Brain microvascular endothelial cell (primary cell): ENCODE results near the gene FGF12.

Experiments
- DNase-seq: peaks from one replicate; pipeline ENCODE4 v3.0.0-alpha.2; 2020
- H3K27ac ChIP-seq: fragments of 250-450 bp; sonication (Bioruptor Pico); 2 replicates; pipeline ENCODE4 v1.5.1; 2020; ENCODE audit warnings: mild to moderate bottlenecking, moderate library complexity
- H3K27me3 ChIP-seq: fragments of 250-450 bp; sonication (Bioruptor Pico); replicated peaks from 2 replicates; pipeline ENCODE4 v1.5.1; 2020; ENCODE audit warnings: mild to moderate bottlenecking
- H3K36me3 ChIP-seq: fragments of 250-450 bp; sonication (Bioruptor Pico); replicated peaks from 2 replicates; pipeline ENCODE4 v1.5.1; 2020; ENCODE audit warnings: mild to moderate bottlenecking
- H3K4me3 ChIP-seq: 2 replicates; pipeline ENCODE4 v1.5.1; 2011; ENCODE audit warnings: low read depth, mild to moderate bottlenecking, control low read depth, low read length, moderate library complexity
- CTCF ChIP-seq: IDR thresholded peaks from 2 replicates; pipeline ENCODE4 v1.5.1; 2011; ENCODE audit warnings: low read depth, mild to moderate bottlenecking, moderate library complexity, low read length, control low read depth, inconsistent platforms; ENCODE audit errors: missing control alignments
- in situ Hi-C: cut with HindIII; loops from 2 replicates; pipeline ENCODE4 v1.10.0; 2017; ENCODE audit warnings: low sequenced_read_pairs, low pct_ligation_motif_present

FGF12 gene

GRCh38 chr3:192651836-192652512 lies 75.4 kb downstream of the FGF12 start:
- in situ Hi-C loops, result no loop called here

GRCh38 chr3:192645437-192645836 lies 81.9 kb downstream of the FGF12 start:
- TF ChIP-seq CTCF, result no peak
- DNase-seq, result no peak
- H3K4me3 ChIP-seq, result no peak overlapping the region
- in situ Hi-C loops, result no loop called here
- no peak overlapping the region for H3K27ac ChIP-seq
- H3K36me3 ChIP-seq, result no peaks in the 10 kb centered on the region
- H3K27me3 ChIP-seq, result no peaks in the 10 kb centered on the region

More at GRCh38 chr3:192651836-192652512, 75.4 kb downstream of the FGF12 start:
- H3K27ac ChIP-seq, result no peak overlapping the region
- H3K4me3 ChIP-seq, result no peak overlapping the region
- no peaks in the 10 kb centered on the region for H3K27me3 ChIP-seq
- TF ChIP-seq CTCF, result no peak
- no peak for DNase-seq
- no peaks in the 10 kb centered on the region for H3K36me3 ChIP-seq

- H3K27ac ChIP-seq, result no peak overlapping the region
- DNase-seq, result no peak
- no peak overlapping the region for H3K4me3 ChIP-seq
- H3K27me3 ChIP-seq, result no peaks in the 10 kb centered on the region
- in situ Hi-C loops, result no loop called here
- no peaks in the 10 kb centered on the region for H3K36me3 ChIP-seq
- no peak for TF ChIP-seq CTCF
Observed at GRCh38 chr3:192642651-192643050, 84.7 kb downstream of the FGF12 start.

GRCh38 chr3:192641919-192642318 lies 85.4 kb downstream of the FGF12 start:
- Histone ChIP-seq H3K36me3 (no peaks in the 10 kb centered on the region), H3K4me3 (no peak overlapping the region), H3K27ac (no peak overlapping the region), H3K27me3 (no peaks in the 10 kb centered on the region)
- in situ Hi-C loops, result no loop called here
- no peak for DNase-seq
- TF ChIP-seq CTCF, result no peak

GRCh38 chr3:192639987-192640386 lies 87.4 kb downstream of the FGF12 start:
- Histone ChIP-seq H3K4me3 (no peak overlapping the region), H3K27ac (no peak overlapping the region), H3K27me3 (no peaks in the 10 kb centered on the region), H3K36me3 (no peaks in the 10 kb centered on the region)
- no peak for DNase-seq
- in situ Hi-C loops, result no loop called here
- TF ChIP-seq CTCF, result no peak

- no peaks in the 10 kb centered on the region for H3K36me3 ChIP-seq
- H3K4me3 ChIP-seq, result no peak overlapping the region
- H3K27me3 ChIP-seq, result no peaks in the 10 kb centered on the region
- no peak for TF ChIP-seq CTCF
- in situ Hi-C loops, result no loop called here
- no peak overlapping the region for H3K27ac ChIP-seq
- no peak for DNase-seq
Observed at GRCh38 chr3:192637803-192638202, 89.5 kb downstream of the FGF12 start.
